ENCODE results near the gene TSHZ1. TPM values are rescaled to one million over a fixed set of nuclear protein-coding genes. Genes with fewer than 3 reads are reported as not detected.
"Not testable (repeated sequence)": the region's sequence is repeated elsewhere in the genome, so short reads cannot be mapped to it uniquely, and the experiment has no call there.

Gene TSHZ1
- polyA plus RNA-seq, 3 donors from 2014 or later, result 1.7 to 10.7 (median 3.5) TPM

DNA sequence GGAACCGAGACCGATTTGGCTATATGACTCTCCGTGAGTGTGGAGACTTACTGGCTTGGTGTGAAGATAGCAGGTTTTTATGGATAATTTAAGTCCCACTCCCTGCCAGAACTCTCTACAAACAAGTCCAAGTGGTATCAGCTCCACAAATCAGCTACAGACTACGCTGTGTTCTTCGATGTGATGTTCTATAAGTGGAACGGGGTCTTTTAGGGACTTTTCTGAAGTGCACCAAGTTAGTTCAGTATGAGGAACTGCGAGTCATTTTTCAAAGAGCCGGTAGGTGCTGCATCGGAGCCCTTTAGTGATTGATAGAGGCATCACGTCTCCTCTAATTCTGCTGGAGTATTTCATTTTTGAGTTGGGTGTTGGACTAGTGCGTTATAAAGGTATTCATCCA lies 107.1 kb downstream of the TSHZ1 start:
- H3K27ac Mint-ChIP-seq, result no peak overlapping the region
- no peak for DNase-seq
- peaks cover 0 to 2% (median 2%) of the 10 kb centered on the region in 3 donors for H3K27me3 Mint-ChIP-seq (ENCODE audit: low read depth in 3 of 3)
- H3K36me3 Mint-ChIP-seq, result no peaks in the 10 kb centered on the region
- H3K9me3 Mint-ChIP-seq, result no peaks in the 10 kb centered on the region
- no peak overlapping the region for H3K4me3 Mint-ChIP-seq
- no peaks in the 10 kb centered on the region for H3K4me1 Mint-ChIP-seq

DNA sequence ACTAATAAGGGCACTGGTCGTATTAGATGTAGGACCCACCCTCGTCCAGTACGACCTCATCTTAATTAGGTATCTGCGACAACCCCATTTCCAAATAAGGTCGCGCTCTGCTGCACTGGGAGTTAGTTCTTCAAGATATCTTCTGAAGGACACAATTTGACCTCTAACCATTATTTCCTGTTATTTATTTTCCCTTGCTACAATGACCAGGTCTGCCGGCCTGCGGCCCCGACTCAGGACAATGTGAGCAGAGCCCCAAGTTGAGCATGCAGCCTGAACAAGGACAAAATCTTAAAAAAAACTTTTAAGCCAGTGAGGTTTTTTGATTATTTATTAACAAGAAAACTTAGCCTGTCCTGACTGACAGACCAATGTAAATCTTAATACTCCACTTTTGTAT lies 109.3 kb downstream of the TSHZ1 start:
- Mint-ChIP-seq H3K9me3 (no peaks in the 10 kb centered on the region), H3K4me3 (no peak overlapping the region), H3K27me3 (ENCODE audit: low read depth in 3 of 3) (peaks cover 0 to 2% (median 2%) of the 10 kb centered on the region in 3 donors), H3K4me1 (no peaks in the 10 kb centered on the region), H3K27ac (no peak overlapping the region), H3K36me3 (no peaks in the 10 kb centered on the region)
- no peak for DNase-seq

DNA sequence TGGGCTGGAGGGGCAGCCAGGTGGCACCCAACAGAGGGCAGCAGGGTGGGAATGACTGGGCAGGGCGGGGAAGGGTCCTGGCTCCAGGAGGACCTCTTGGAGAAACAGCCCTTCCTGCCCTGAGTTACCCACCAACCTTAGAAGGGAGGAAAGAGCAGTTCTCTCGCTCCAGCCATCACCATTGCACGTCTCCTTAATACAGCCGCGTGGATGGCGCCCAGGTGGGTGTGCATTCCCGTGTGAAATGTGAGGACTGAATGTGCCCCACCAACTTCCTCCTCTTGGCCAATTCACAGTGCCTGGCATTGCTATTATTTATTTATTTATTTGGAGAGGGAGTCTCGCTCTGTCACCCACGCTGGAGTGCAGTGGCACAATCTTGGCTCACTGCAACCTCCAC lies 109.9 kb downstream of the TSHZ1 start:
- Mint-ChIP-seq H3K4me1 (no peaks in the 10 kb centered on the region), H3K27ac (no peak overlapping the region), H3K9me3 (peaks cover 0 to 6% (median 2%) of the 10 kb centered on the region in 6 donors), H3K36me3 (no peaks in the 10 kb centered on the region), H3K27me3 (ENCODE audit: low read depth in 3 of 3) (peaks cover 0 to 4% (median 2%) of the 10 kb centered on the region in 3 donors), H3K4me3 (no peak overlapping the region)
- no peak for DNase-seq

DNA sequence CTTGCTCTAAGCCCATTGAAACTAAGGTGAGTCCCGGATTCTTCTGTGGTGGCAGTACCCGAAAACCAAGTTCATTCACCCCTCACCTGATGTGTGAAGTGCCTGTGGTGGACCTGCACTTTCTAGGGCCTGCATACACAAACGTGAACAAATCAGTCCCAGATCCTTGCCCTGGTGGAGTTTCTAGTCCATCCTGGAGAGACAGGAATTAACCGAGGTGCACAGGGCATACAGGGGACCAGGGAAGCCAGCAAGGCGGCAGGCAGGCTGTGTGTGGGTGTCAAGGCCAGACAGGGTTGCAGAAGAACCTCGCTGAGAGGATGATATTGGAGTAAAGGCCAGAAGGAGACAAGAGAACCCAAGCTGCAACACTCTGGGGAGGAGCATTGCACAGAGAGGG lies 110.8 kb downstream of the TSHZ1 start:
- no peaks in the 10 kb centered on the region for H3K4me1 Mint-ChIP-seq
- H3K4me3 Mint-ChIP-seq, result no peak overlapping the region
- no peak overlapping the region for H3K27ac Mint-ChIP-seq
- H3K27me3 Mint-ChIP-seq (ENCODE audit: low read depth in 3 of 3), result peaks cover 0 to 7% (median 3%) of the 10 kb centered on the region in 3 donors
- DNase-seq, result no peak
- peaks cover 6 to 14% (median 10%) of the 10 kb centered on the region in 6 donors for H3K9me3 Mint-ChIP-seq
- peaks cover 1 to 7% (median 4%) of the 10 kb centered on the region in 3 donors for H3K36me3 Mint-ChIP-seq

DNA sequence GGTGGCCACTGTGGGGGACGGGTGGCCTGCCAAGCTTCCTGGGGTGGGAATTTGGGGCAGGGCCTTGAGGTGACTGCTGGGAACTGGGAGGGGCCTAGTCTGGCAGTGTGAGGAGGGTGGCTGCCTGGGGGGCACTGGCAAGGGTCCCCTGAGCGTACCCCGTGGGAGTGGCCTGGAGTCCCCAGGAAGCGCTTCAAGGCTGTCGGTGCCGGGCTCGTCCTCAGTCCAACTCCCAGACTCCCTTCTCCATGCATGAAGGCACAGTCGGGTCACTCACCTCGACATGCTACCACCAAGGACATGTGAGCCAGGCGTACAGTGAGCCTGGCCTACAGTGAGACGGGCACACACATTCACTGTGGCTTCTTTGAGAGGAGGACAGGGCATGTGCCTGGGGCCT lies 111.6 kb downstream of the TSHZ1 start:
- Mint-ChIP-seq H3K27ac (no peak overlapping the region), H3K27me3 (ENCODE audit: low read depth in 3 of 3) (peaks cover 0 to 9% (median 3%) of the 10 kb centered on the region in 3 donors), H3K4me3 (no peak overlapping the region), H3K9me3 (peaks cover 10 to 18% (median 14%) of the 10 kb centered on the region in 6 donors), H3K4me1 (no peaks in the 10 kb centered on the region), H3K36me3 (peaks cover 4 to 8% (median 7%) of the 10 kb centered on the region in 3 donors)
- DNase-seq, result no peak

DNA sequence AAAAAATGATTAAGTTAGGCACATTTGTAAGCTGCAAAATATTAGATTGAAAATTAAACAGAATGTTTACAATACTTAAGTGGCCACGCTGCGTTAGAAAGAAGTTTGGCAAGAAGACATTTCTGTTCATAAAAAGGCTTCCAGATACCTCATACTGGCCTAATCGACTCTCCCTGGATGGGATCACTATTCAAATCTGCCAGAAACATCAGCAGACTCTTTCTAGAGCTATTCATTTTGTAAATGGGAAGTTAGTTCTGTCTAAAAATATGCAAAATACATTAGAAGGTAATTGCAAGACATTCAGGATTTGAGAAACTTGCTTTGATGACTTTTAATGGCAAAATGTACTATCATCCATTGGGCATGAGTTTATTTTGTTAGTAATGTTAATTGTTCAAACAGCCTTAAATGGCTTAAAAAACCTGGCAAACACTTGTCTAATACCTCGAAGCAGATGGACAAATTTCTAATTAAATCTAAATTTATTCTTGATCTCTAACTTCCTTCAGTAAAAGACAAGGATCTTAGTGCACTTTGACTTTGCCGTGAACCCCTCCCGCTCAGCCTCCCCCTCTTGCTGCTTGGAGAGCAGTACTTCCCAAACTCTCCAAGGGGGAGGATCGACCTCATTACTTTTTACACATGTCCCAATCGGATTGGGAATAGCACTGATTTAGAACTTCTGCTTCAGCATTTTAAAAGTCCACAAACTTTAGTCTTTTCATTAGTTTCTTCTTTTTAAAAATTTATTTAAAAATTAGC lies 113.4 kb downstream of the TSHZ1 start:
- Mint-ChIP-seq H3K4me3 (no peak overlapping the region), H3K9me3 (peaks cover 12 to 27% (median 17%) of the 10 kb centered on the region in 6 donors), H3K36me3 (peaks cover 4 to 12% (median 11%) of the 10 kb centered on the region in 3 donors), H3K27me3 (ENCODE audit: low read depth in 3 of 3) (peaks cover 0 to 8% (median 3%) of the 10 kb centered on the region in 3 donors), H3K27ac (no peak overlapping the region), H3K4me1 (no peaks in the 10 kb centered on the region)
- DNase-seq, result no peak

DNA sequence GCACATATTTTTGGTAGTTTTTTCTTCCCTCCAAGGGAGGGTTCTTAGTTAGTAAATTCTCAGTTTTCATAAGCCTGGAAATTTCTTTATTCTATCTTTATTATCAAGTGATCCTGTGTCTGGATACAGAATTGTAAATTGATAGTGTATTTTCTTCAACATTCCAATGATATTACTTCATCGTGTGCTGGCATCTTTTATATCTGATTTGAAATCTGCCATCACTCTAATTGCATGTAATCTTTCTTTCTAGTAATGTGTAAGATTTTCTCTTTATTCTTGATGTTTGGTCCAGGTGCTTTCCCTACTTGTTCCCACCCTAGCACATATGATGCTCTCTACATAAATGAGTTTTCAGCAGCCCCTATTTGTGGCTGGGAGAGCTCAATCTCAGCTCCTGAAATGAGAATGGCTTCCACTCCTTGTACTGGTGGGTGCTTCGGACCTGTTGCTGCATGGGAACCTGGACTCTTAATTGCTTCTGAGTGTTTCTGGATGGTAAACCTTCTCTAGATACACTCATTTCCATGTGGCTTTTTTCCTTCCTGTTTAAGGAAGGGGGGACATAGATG lies 114.2 kb downstream of the TSHZ1 start:
- peaks cover 12 to 27% (median 17%) of the 10 kb centered on the region in 6 donors for H3K9me3 Mint-ChIP-seq
- H3K27me3 Mint-ChIP-seq (ENCODE audit: low read depth in 3 of 3), result peaks cover 0 to 8% (median 3%) of the 10 kb centered on the region in 3 donors
- H3K4me3 Mint-ChIP-seq, result no peak overlapping the region
- DNase-seq, result no peak
- peaks cover 4 to 15% (median 11%) of the 10 kb centered on the region in 3 donors for H3K36me3 Mint-ChIP-seq
- H3K27ac Mint-ChIP-seq, result no peak overlapping the region
- H3K4me1 Mint-ChIP-seq, result no peaks in the 10 kb centered on the region

DNA sequence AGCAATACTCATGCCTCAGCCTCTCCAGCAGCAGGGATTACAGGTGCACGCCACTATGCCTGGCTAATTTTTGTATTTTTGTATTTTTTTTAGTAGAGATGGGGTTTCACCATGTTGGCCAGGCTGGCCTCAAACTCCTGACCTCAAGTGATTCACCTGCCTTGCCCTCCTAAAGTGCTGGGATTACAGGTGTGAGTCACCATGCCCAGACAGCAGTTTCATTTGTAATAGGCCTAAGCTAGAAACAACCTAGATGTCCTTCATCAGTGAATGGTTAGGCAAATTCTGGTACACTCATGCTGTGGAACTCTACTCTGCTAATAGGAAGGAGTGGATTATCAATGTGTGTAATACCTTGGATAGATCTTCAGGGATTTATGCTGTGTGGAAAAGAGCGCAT lies 119.2 kb downstream of the TSHZ1 start:
- H3K36me3 Mint-ChIP-seq, result peaks cover 4 to 15% (median 11%) of the 10 kb centered on the region in 3 donors
- not testable (repeated sequence) for H3K4me1 Mint-ChIP-seq; H3K4me3 Mint-ChIP-seq; DNase-seq; H3K27ac Mint-ChIP-seq; H3K27me3 Mint-ChIP-seq (ENCODE audit: low read depth in 3 of 3)
- H3K9me3 Mint-ChIP-seq, result peaks cover 12 to 27% (median 17%) of the 10 kb centered on the region in 6 donors

DNA sequence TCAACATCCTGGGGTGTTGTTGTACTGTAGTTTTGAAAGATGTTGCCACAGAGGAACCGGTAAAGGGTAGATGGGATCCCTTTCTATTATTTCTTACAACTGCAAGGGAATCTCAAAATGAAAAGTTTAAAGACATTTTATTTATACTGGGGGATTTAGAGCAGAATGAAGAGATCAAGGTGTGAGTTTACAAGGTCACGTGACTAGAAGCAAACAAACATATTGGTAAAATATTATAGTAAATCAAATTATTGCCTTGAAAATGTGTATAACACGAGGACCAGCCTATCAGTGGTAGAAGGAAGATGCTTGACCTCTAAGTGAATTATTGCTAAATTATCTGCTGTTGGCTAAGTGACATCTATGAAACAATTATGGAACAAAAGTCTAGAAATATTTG lies 119.7 kb downstream of the TSHZ1 start:
- peaks cover 4 to 15% (median 11%) of the 10 kb centered on the region in 3 donors for H3K36me3 Mint-ChIP-seq
- H3K9me3 Mint-ChIP-seq, result peaks cover 12 to 23% (median 16%) of the 10 kb centered on the region in 6 donors
- H3K27me3 Mint-ChIP-seq (ENCODE audit: low read depth in 3 of 3), result peaks cover 0 to 8% (median 2%) of the 10 kb centered on the region in 3 donors
- H3K4me1 Mint-ChIP-seq, result no peaks in the 10 kb centered on the region
- no peak overlapping the region for H3K27ac Mint-ChIP-seq
- H3K4me3 Mint-ChIP-seq, result no peak overlapping the region
- no peak for DNase-seq

DNA sequence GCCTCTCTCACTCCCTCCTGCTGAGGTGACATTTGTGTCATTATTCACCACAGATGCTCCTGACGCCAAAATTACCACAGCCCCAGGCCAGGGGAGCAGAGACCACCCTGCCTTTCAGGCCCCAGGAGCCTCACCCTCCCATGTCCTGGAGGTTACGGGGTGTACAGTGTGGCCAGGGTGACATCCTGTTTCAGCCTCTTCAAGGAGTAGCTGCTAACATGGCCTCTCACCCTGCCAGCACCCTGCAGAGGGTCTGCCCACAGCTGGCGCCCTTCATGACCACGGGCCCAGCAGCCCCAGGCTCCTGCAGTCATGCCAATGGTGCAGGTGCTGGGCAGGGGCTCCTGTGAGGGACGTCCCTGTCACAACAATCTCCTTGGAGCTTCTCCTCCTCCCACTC lies 124.3 kb downstream of the TSHZ1 start:
- Mint-ChIP-seq H3K27me3 (ENCODE audit: low read depth in 3 of 3) (no peaks in the 10 kb centered on the region), H3K36me3 (no peaks in the 10 kb centered on the region), H3K4me3 (no peak overlapping the region), H3K9me3 (no peaks in the 10 kb centered on the region), H3K4me1 (no peaks in the 10 kb centered on the region), H3K27ac (peak overlapping the region in 1 of 6 donors; percentile 49)
- no peak for DNase-seq

DNA sequence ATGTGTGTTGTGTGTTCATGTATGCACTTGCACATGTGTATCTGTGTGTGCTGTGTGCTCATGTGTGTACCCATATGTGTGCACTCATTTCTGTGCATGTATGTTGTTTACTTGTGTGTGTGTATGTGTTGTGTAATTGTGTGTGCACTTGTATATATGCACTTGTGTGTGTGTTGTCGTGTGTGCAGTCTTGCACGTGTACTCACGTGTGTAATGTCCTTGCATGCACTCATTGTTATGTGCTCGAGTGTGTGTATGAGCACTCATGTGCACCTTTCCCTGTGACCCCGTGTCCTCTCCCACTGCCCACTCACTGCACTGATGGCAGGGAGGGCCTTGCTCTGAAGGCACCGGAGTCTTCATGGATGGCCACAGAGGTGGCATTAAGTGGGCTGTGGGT lies 124.9 kb downstream of the TSHZ1 start:
- Mint-ChIP-seq H3K4me1 (no peaks in the 10 kb centered on the region), H3K9me3 (no peaks in the 10 kb centered on the region), H3K36me3 (no peaks in the 10 kb centered on the region), H3K27me3 (ENCODE audit: low read depth in 3 of 3) (no peaks in the 10 kb centered on the region), H3K4me3 (no peak overlapping the region), H3K27ac (peak overlapping the region in 1 of 6 donors; percentile 49)
- no peak for DNase-seq

DNA sequence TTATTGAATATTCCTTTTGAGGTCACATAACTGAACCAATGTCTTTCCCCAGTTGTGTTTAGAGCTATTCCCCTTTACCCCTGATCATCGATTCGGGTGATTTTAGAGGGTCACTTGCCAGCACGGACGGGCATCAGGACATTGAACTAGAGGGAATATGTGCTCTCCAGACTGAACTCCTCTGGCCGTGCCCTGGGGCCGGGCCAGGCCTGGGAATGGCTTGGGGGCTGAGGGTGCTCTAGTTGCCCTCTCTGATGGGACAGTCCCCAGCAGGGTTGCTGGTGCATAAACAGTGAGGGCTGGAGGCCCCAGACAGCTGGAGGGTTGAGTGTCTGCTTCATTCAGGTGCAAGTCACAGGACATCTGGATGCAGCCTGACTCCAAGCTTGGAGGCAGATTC lies 126.2 kb downstream of the TSHZ1 start:
- DNase-seq, result no peak
- Mint-ChIP-seq H3K4me3 (no peak overlapping the region), H3K9me3 (no peaks in the 10 kb centered on the region), H3K4me1 (no peaks in the 10 kb centered on the region), H3K27ac (no peak overlapping the region), H3K36me3 (no peaks in the 10 kb centered on the region), H3K27me3 (ENCODE audit: low read depth in 3 of 3) (no peaks in the 10 kb centered on the region)

DNA sequence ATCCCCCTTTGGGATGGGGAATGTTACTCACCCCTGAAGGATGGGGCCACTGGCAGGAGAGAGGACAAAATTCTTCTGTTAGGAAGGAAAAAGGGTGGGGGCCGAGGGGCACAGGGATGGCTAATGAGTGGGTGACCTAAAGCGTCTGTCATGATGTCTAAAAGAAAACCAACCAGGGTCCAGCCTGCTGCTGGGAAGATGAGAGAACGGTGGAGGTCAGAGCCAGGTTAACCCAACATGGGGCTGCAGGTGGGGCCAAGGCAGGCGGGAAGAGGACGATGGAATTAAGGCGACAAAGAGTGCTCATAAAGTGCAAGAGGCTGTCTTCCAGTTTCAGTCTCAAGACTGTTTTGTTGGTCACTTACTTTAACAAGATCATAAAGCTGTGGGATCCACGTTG lies 126.8 kb downstream of the TSHZ1 start:
- Mint-ChIP-seq H3K4me3 (no peak overlapping the region), H3K27ac (no peak overlapping the region), H3K36me3 (no peaks in the 10 kb centered on the region), H3K9me3 (no peaks in the 10 kb centered on the region), H3K27me3 (ENCODE audit: low read depth in 3 of 3) (no peaks in the 10 kb centered on the region), H3K4me1 (no peaks in the 10 kb centered on the region)
- DNase-seq, result no peak

DNA sequence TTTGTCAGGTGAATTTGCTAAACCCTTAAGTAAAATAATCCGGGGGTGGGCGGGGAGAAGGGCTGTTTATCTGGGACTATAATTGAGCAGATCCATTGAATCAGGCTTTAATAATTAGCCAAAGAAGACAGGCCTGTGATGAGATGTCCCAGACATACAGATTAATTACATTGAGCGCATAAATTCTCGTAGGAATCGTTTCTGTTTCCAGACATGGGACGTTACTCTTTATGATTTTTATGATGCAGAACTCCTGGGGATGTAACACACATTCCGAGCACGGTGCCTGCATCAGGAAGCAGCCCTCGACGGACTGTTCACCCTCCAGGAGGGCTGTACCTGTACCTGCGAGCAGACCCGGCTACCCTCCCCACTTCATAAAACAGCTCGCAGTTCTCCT lies 128.0 kb downstream of the TSHZ1 start:
- Mint-ChIP-seq H3K4me3 (no peak overlapping the region), H3K4me1 (no peaks in the 10 kb centered on the region), H3K27ac (no peak overlapping the region), H3K36me3 (no peaks in the 10 kb centered on the region), H3K9me3 (no peaks in the 10 kb centered on the region), H3K27me3 (ENCODE audit: low read depth in 3 of 3) (peaks cover 0 to 3% (median 0%) of the 10 kb centered on the region in 3 donors)
- DNase-seq, result no peak
